HepG2 (cell line): Measurements from ENCODE around the gene ZFAND3. TPM values are rescaled to one million over a fixed set of nuclear protein-coding genes. Genes with fewer than 3 reads are reported as not detected.

Experiments used
- ASH2L ChIP-seq: fragments of 300-600, 200-600 bp; sonication (generic); IDR thresholded peaks from 2 replicates; pipeline ENCODE4 v1.7.0; 2017; ENCODE audit warnings: low read depth, mild to moderate bottlenecking, moderate library complexity, mixed read lengths, low read length; ENCODE audit not compliant: insufficient read length
- CHCHD3 ChIP-seq: sonication (generic); formaldehyde crosslinking; IDR thresholded peaks from 2 replicates; pipeline ENCODE4 v1.8.0; 2022; ENCODE audit warnings: mild to moderate bottlenecking, missing genetic modification reagents, moderate library complexity
- MIXL1 ChIP-seq: IDR thresholded peaks from 2 replicates; pipeline ENCODE4 v1.6.1; 2016
- NCOA2 ChIP-seq: sonication (generic); formaldehyde crosslinking; IDR thresholded peaks from 2 replicates; pipeline ENCODE4 v1.8.0; 2022; ENCODE audit warnings: inconsistent platforms
- NFATC3 ChIP-seq: sonication (generic); formaldehyde crosslinking; IDR thresholded peaks from 2 replicates; pipeline ENCODE4 v1.5.1; 2020; ENCODE audit warnings: mild to moderate bottlenecking, missing genetic modification reagents
- PAXIP1 ChIP-seq: sonication (generic); formaldehyde crosslinking; conservative IDR thresholded peaks from 2 replicates; pipeline ENCODE4 v1.4.0; 2020; ENCODE audit warnings: mild to moderate bottlenecking, missing genetic modification reagents, moderate library complexity
- PRDM10 ChIP-seq: sonication (generic); formaldehyde crosslinking; IDR thresholded peaks from 2 replicates; pipeline ENCODE4 v1.4.0; 2020; ENCODE audit warnings: low read depth, missing genetic modification reagents
- REL ChIP-seq: sonication (generic); formaldehyde crosslinking; conservative IDR thresholded peaks from 2 replicates; pipeline ENCODE4 v1.8.0; 2022; ENCODE audit warnings: mild to moderate bottlenecking, missing genetic modification reagents, moderate library complexity
- RFXANK ChIP-seq: IDR thresholded peaks from 2 replicates; pipeline ENCODE4 v1.6.1; 2016
- SAP130 ChIP-seq: IDR thresholded peaks from 2 replicates; pipeline ENCODE4 v1.6.1; 2016; ENCODE audit warnings: low read depth
- TFE3 ChIP-seq: IDR thresholded peaks from 2 replicates; pipeline ENCODE4 v1.6.1; 2016
- THRA ChIP-seq: sonication (generic); formaldehyde crosslinking; IDR thresholded peaks from 2 replicates; pipeline ENCODE4 v1.4.0; 2020; ENCODE audit warnings: missing genetic modification reagents, borderline replicate concordance
- ZNF510 ChIP-seq: sonication (generic); formaldehyde crosslinking; IDR thresholded peaks from 2 replicates; pipeline ENCODE4 v1.4.0; 2020; ENCODE audit warnings: low read depth, mild to moderate bottlenecking, missing genetic modification reagents
- ZNF609 ChIP-seq: sonication (generic); formaldehyde crosslinking; IDR thresholded peaks from 2 replicates; pipeline ENCODE4 v1.4.0; 2020; ENCODE audit warnings: mild to moderate bottlenecking, missing genetic modification reagents, borderline replicate concordance
- polyA plus RNA-seq, 8 experiments: library from polyadenylated mRNA; depleted of rRNA in 3 of 8; stranded (reverse) in 7 of 8; unstranded in 1 of 8; fragments of >200 nt; fragmentation: Illumina TruSeq in 4 of 8; extraction: Trizol in 4 of 8; gene quantifications; 2 replicates each; pipeline versions ENCODE4 v1.2.1 to v1.2.3, GENCODE V29; 2011 to 2016; ENCODE audit warnings: low read depth in 4 of 8, missing spikeins in 1 of 8, mixed read lengths in 1 of 8; ENCODE audit not compliant: insufficient read depth in 1 of 8
- total RNA-seq, 5 experiments: library from RNA; depleted of rRNA; stranded (reverse); fragments of >200 nt; fragmentation: Illumina TruSeq; extraction: Trizol; gene quantifications; 2 replicates each; pipeline ENCODE4 v1.2.3, GENCODE V29; 2016; ENCODE audit warnings: low read depth in 1 of 5

The ZFAND3 gene
- total and polyA plus RNA-seq, 2 of the 13 experiments (the other 11 are each of a cell fraction or from before 2014, with no cell fraction given), result 16.4 to 17.1 TPM

GRCh38 chr6:38045701-38046305, 226.3 kb downstream of the ZFAND3 start (continued):
- TF ChIP-seq ZNF609, result peak; percentile 57; the same call in 1 of the 2 replicates
- TF ChIP-seq NFATC3 (CRISPR knock-in tag), result no peak
- TF ChIP-seq THRA (CRISPR knock-in tag), result peak; percentile 33; the same call in 1 of the 2 replicates
- TF ChIP-seq NCOA2 (CRISPR knock-in tag), result peak; percentile 85
- peak; percentile 97 for TF ChIP-seq ASH2L
- TF ChIP-seq CHCHD3, result no peak
- peak; percentile 88; the same call in 1 of the 2 replicates for TF ChIP-seq ZNF510
- peak; percentile 96 for TF ChIP-seq MIXL1 (CRISPR knock-in tag)
- TF ChIP-seq TFE3, result no peak
- peak; percentile 73 for TF ChIP-seq SAP130 (CRISPR knock-in tag)
- peak; percentile 97 for TF ChIP-seq PAXIP1 (CRISPR knock-in tag)
- TF ChIP-seq REL (CRISPR knock-in tag), result no peak
- no peak for TF ChIP-seq RFXANK (CRISPR knock-in tag)
- no peak for TF ChIP-seq PRDM10
